LNCAP (cell line): ENCODE results near the gene CENPK.

Experiments used
- TF ChIP-seq, protein P1 (sequence below): fragments of 450-650 bp; IDR thresholded peaks from 2 replicates; pipeline ENCODE4 v1.5.1; 2017; ENCODE audit warnings: mild to moderate bottlenecking

Gene CENPK

DNA sequence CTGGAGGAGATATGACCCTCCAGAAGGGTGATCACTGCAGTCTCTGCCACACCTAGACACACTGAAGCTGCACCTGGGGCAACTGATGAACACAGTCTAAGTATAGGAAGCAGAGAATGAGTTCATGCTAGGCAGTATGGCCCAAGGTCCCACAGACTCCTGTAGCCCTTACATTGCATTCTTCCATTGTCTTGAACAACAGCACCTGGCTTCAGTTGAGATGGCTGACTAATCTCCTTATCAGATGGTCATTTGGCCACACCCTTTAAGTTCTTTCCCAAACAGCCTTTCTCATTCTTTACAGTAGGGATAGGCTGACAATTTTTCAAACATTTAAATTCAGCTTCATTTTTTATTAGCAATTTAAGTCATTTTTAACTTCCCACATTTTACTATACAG is 23.1 kb downstream of the CENPK start:
- TF ChIP-seq, protein P1, sequence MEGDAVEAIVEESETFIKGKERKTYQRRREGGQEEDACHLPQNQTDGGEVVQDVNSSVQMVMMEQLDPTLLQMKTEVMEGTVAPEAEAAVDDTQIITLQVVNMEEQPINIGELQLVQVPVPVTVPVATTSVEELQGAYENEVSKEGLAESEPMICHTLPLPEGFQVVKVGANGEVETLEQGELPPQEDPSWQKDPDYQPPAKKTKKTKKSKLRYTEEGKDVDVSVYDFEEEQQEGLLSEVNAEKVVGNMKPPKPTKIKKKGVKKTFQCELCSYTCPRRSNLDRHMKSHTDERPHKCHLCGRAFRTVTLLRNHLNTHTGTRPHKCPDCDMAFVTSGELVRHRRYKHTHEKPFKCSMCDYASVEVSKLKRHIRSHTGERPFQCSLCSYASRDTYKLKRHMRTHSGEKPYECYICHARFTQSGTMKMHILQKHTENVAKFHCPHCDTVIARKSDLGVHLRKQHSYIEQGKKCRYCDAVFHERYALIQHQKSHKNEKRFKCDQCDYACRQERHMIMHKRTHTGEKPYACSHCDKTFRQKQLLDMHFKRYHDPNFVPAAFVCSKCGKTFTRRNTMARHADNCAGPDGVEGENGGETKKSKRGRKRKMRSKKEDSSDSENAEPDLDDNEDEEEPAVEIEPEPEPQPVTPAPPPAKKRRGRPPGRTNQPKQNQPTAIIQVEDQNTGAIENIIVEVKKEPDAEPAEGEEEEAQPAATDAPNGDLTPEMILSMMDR: no peak

DNA sequence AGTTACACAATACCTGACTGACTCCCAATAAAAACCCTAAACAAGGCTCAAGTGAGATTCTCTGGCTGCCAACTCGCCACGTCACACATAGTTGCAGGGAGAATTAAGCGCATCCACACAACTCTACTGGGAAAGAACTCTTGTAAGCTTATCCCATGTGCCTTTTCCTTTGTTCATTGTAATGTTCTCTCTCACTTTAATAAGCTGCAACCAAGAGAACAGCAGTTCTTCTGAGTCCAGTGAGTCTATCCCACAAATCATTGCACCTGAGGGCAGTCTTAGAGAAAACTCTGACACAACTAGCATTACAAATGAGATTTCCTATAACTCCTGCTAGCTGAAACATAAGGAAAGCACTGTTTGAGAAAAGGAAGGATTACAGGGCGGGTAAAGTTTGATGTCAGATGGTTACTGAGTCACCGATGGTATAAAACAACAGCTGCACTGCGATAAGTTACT is 27.4 kb downstream of the CENPK start:
- TF ChIP-seq, protein P1: no peak

DNA sequence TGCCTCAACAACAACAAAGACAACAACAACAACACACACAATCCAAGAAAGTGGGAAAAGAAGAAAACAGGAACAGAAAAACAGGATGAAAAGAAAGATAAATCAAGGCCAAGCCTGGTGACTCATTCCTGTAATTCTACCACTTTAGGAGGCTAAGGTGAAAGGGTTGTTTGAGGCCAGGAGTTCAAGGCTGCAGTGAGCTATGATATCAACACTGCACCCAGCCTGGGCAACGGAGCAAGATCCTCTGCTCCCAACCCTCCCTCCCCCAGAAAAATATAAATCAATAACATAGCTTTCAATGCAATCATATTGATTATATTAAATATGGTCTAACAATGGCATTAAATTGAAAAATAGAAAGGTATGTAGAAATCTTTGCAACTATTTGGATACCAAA is 32.1 kb downstream of the CENPK start:
- TF ChIP-seq, protein P1: no peak

DNA sequence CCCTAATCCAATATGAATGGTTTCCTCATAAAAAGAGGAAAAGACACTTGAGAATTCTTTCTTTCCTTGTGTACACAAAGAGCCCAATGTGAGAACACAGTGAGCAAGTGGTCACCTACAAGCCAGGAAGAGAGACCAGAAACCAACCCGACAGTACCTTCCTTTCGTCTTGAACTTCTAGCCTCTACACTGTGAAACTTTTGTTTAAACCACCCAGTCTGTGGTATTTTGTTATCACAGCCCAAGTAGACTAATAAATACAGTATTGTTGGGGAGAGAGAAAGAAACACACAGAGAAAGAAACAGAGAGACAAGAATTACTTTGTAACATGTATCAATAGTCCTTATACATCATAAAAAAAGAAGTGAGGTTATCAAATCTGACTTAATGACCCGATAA is 37.2 kb downstream of the CENPK start:
- TF ChIP-seq, protein P1: no peak

DNA sequence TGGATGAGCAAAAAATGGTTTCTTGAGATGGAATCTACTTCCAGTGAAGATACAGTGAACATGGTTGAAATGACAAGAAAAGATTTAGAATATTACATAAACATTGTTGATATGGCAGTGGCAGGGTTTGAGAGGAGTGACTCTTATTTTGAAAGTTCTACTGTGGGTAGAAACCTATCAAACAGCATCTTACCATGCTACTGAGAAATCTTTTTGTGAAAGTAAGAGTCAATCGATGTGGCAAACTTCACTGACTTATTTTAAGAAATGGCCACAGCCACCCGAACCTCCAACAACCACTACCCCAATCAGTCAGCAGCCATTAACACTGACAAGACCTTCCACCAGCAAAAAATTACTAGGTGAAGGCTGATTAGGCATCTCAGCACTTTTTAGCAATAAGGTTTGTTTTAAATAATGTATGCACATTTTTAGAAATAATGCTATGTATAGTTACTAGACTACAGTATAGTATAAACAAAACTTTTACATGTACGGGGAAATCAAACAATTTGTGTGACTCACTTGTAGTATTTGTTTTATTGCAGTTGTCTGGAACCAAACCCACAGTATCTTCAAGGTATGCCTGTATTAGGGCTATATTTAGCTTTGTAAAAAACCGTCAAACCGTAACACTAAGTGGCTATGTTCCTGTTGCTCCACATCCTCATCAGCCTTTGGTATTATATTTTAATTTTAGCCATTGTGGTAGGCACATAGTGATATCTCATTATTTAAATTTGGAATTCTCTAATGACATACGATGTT is 50.6 kb downstream of the CENPK start:
- TF ChIP-seq, protein P1: no peak

DNA sequence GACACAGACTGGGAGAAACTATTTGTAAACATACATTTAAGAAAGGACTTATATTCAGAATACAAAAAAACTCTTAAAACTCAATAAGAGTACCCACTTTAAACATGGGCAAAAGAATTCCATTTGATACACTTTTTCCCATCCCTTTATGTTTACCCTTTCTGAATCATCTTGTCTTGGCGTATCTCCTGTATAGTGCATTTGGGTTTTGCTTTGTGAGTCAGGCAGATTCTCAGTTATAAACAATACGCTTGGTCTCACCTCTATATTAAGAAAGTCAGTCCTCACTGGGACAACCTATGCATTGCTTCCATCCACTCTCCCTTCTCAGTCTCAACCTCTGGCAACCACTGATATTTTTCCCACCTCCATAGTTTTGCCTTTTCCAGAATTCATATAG is 54.0 kb downstream of the CENPK start:
- TF ChIP-seq, protein P1: no peak

DNA sequence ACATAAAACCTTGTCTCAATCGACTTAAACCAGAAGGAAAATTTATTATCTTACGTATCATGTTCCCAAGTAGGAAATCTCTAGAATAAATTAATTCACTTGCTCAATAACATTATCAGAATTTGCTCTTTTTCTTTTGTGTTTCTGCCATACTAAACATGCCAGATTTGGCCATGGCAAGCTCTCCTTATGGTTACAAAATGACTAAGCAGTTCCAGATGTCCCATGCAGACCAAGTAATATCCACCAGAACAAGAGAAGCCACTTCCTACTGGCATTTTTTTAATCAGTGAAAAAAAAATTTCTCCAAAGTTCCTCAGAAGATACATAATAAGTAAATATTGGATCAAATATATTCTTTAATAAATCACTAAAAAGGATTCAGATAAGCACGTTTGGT is 56.0 kb downstream of the CENPK start:
- TF ChIP-seq, protein P1: no peak
